DMS153 treated with DMSO at 0.1 percent for 48 hours (cell line): ENCODE measurements around the gene PBOV1.
"Not testable (repeated sequence)": the region's sequence is repeated elsewhere in the genome, so short reads cannot be mapped to it uniquely, and the experiment has no call there.

Source experiments
- DNase-seq: peaks from one replicate; lab custom pipeline; 2025; ENCODE audit not compliant: unreplicated experiment; lab: John Stamatoyannopoulos, UW

Gene PBOV1

DNA sequence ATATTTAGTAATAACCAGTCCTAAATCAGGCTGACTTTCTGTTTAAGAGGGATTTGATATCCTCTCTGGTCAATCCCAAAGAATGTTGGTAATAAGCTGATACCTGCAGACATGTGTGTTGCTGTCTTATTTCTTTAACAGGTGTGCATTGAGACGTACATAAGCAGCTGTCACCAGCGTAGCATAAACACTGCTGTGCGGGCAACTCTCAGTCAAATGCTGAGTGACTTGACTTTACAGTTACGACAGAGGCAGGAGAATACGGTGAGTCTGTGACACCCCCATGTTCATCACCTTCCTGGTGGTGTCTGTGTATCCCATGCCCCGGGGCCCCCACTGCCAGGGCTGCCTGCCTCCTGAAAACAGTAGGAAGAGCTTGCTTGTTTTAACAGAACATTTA, 20.1 kb upstream of the PBOV1 start:
- DNase-seq = no peak

DNA sequence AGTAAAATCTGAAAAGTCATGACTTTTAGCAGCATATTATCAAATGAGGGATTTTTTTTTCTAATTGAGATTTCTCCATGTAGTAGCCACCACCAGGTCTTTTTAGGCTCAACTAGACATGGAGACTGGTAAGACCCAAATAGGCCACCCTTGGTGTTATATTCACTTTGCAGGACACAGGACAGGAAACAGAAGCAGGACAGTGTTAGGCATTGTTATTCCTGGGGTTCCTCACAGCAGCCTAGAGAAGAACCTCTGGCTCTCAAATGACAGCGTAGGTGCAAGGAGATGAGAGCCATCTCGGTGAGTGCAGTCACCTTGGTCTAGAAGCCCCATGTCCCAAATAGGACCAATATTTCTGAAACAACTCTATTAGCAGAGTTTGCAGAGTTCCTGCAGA, 19.2 kb upstream of the PBOV1 start:
- DNase-seq = no peak

DNA sequence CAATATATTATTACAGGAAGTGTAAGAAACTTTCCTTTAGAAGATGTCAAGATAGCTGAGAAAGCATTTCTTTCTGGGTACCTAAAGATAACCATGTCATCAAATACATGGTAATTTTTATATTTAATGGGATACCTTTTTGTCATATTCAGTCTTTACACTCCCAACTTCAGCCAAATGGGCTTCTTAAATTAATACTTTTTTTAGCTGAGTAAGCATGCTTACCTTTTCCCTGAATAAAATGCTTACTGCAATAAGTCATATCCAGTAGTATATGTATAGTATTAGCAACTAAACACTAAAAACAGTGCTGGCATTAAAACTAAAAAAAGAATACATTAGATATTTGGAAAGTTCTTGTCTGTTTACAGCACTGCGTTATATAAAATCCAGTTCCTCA, 17.4 kb upstream of the PBOV1 start:
- DNase-seq = no peak

DNA sequence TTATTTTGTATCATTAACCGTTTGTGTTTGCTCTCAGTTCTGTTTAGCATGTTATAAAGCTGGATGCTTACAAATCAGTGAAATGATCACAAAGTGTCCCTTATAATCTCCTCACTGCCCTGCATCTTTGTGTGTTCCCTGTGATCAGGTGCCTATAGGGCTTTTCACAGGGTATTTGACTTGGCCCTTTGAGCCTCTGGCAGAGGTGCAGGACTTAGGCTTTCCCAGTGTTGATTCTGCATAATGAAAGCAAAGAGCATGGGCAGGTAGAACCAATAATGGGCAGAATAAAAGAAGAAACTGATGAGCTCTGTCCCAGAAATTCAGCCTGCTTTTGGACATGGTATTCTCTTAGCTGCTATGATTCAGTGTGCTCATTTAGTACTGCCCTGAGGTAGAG, 16.9 kb upstream of the PBOV1 start:
- no peak for DNase-seq

DNA sequence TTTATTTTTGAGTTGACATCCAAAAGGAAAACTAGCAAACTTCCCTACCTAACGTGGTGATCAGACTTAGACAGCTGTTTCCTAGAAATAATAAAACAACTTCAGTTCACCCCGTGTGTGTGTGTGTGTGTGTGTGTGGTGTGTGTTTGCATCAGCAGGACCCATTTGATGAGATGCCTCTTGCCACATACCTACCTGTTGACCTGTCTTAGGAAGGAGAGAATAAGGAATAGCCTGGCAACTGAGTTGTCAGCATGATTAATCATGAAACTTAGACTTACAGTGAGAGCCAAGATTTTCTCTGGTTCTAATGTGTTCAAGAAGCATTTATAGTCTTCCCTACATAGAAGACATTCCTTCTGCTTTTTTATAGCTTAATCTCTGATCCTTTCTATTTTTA, 16.1 kb upstream of the PBOV1 start:
- DNase-seq = no peak

DNA sequence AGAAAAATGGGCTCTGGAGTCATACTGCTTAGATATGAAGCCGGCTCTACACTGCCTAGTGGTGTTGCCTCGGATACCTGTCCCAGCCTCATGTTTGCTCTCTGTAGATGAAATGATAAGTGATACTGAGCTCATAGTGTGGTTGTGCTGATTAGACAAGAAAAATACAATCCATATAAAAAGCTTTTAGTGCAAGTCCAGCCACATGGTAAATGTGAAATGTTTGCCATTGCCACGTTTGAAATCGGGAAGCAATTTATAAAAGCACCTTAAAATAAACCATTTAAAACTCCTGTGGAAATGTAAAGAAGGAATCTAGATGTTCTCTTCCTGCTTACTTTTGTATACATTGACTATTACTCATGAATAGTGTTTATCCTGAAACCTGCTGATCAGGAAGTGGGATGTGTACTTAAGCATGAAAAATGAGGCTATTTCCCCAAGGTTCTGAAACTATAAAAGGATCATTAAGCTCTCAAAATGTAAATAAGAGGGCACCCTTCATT, 13.1 kb upstream of the PBOV1 start:
- DNase-seq = peak; percentile 90

DNA sequence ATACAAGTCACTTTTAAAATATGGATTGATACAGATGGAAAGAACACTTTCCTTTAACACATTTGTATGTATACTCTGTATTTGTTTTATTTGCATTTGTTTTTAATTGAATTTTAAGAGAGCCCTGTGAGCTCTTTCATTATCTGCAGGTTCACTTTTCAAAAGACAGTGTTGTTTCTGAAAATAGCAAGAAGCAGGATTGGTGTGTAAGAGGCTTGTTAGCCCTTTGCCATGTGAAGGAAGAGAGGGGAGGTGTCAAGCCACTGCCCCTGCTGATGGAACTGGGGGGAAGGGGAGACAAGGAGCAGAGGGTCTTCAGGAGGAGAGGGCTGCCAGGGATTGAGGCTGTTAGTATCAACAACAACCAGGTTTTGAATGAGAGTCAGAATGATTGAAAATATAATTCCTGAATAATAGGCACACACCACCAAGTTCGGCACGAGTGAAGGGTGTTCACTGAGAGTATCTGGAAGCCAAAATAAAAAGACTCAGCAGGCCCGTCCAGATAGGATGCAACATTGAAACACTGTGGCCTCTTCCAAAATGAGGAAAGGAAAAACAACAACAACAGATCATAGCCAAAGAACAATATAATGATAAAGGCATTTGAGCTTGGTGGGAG, 12.6 kb upstream of the PBOV1 start:
- DNase-seq = no peak

DNA sequence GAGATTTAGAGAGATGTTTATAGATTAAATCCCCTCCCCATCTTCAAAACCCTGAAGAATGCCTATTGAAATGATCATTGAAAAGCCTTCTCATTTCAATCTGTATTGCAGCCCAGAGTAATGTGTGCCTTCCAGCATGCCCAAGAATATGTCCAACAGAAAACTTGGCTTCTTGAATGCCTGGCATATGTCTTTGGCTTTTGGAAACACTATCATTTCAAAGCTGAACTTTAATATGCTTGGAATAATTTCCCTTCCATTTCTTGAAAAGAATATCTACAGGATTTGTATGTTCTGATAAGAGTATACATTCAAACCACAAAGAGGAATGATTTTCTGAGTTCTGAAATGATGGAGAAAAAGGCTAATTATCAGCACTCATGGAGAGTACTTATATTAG, 11.9 kb upstream of the PBOV1 start:
- DNase-seq = no peak

DNA sequence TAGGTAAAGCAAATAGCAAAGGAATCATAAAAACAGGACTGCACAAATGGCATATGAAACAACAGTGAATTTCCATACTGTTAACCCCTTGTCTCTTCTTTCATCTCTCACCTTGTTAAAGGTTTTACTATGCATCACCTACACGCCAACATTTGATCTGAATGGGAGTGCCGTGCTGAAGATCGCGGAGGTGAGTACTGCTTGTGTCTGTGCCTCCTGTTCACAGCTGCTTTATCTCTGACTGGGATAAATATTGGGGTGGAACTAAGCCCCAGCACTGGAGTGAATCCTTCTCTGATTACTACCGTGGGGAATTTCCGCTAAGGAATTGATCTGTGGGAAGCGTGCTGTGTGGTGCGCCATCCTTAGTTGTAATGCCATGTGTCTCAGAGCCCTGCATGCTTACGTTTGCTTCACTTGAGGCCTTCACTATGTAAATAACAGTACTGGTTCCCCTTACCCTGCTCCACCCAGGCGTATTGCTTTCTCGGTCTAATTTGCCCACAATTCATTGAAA, 11.4 kb upstream of the PBOV1 start:
- DNase-seq = no peak

DNA sequence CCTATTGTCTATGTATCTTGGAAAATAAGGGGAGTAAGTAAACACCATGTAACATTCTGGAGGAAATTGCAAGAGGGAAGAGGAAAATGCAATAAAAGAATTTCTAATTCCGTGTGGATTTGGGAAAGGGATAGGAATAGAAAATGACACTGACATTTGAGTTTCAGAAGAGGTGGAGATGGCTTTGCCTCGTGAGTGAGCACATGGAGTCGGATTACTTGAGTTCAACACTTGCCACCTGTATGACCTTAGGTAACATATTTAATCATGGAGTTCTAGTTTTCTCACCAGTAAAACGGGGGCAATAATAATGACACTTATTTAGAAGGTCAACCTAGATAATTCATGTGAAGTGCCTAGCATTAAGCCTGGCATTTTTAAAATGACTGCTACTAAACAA, 10.8 kb upstream of the PBOV1 start:
- no peak for DNase-seq

DNA sequence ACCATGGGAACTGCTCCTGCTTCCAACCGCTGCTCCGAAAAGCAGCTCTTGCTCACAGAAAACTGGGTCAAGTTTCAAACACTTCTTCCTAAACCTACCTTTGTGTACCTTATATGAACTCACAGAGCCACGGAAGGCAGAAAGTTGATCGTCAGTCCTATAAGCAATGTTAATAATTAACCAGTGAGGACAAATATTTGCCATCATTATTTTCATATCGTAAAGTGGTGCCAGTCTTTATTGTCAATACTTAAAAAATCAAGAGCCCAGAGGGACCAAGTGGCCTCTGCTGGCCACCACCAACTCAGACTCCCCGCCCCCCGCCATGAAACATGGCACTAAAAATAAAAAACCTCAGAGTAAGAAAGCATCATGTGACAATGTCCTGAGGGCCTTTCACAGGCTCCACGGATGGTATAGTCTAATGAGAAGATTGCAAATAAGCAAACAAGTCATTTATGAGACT, 9.1 kb upstream of the PBOV1 start:
- peak; percentile 85 for DNase-seq

DNA sequence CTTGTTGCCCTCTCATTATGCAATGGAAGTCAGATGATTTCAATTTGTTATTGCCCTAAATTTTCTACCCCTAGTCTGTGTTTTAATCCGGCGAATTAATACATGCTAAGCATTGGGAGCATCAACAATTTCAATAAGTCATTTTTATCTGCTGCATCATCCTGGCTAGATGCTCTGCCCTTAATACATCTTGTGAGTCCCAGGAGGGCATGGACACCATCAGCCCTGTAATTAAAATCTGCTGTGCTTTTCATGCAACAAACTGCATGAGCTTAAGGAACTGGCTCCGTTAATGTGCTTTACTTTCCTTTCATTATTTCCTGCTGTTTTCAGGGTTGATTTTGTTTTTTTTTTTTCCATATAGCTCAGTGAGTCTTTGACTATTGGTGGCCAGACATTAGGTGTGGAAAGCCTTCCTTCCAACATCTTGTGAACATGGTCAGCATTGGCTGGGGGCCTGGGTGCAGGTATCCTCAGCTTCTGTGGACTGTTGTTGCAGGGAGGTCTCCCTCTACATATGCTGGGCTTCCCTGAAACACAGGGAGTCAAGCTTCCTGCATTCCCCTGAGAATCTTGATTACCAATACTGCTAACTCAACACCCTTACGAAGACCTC, 8.5 kb upstream of the PBOV1 start:
- DNase-seq = no peak

DNA sequence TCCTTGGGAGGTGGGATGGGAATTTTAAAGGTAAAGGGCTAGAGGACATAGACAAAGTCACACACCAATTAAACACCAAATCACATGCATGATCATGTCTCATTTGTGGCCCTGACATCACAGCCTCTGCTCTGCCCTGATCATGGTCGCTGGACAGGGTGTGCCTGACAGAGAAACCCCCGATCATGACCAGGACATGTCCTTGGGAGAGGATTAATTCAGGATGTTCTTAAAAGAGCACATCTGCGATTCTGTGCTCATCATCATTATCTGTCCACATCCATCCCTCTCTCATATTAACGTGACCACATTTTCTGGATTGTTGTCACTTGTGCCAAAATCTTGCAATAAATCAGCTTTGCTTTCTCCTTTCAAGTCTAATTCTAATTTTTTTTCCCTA, 7.7 kb upstream of the PBOV1 start:
- no peak for DNase-seq

DNA sequence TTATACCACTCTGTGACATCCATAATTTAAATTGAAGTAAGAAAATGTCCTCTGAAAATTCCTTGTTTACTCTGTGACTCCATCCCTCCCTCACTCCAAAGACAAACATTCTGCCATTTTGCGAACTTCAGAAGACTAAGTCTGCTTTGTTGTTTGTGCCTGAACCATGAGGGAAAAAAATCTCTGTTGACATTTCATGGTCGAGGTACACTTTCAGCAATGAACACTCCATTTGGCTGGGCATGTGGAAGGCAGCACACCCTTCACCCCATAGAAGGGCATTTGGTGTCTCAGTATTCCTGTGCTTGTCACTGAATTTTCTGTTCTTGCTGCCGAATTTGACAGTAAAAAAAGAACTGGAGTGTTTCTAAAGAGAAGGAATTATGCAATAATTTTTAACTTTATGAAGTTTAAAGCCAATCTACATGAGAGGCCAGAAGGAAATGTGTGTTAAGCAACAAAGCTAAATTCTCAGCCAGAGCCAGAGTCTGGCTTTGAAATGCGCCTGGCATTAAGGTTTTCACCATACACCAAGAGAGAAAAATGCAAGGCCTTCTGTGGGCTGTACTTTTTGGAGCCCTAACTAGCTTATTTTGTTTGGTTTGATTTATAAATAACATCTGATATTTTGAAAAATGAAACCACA, 4.7 kb upstream of the PBOV1 start:
- peak; percentile 28 for DNase-seq

DNA sequence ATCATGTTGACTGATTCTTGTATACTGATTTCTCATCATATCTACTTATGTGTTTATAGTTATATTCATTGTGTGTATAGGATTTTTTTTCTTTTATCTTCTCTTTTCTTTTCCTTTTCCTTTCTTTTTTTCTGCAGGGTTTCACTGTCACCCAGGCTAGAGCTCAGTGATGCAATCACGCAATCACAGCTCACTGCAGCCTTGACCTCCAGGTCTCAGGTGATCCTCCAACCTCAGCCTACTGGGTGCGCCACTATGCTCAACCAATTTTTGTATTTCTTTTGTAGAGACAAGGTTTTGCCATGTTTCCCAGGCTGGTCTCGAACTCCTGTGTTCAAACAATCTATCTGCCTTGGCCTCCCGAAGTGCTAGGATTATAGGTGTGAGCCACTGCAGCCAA, 1.6 kb upstream of the PBOV1 start:
- DNase-seq = no peak

DNA sequence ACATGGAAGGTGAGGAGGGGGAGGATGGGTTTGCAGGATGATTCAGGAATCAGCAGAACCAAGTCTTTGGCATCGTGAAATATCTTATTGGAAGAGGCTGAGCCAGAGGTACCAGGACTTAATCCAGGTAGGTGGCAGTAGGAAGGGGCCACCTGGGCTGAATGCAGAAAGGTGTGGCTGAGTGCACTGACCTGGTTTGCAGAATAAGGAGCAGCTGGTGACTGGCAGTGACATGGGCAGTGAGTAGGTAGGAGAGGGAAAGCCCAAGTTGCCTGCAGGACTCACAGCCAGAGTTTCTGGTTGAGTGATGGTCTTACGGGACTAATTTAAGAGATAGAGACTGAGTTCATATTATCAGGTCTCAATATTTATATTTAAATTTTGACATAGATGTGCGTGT, 1.1 kb upstream of the PBOV1 start:
- no peak for DNase-seq

DNA sequence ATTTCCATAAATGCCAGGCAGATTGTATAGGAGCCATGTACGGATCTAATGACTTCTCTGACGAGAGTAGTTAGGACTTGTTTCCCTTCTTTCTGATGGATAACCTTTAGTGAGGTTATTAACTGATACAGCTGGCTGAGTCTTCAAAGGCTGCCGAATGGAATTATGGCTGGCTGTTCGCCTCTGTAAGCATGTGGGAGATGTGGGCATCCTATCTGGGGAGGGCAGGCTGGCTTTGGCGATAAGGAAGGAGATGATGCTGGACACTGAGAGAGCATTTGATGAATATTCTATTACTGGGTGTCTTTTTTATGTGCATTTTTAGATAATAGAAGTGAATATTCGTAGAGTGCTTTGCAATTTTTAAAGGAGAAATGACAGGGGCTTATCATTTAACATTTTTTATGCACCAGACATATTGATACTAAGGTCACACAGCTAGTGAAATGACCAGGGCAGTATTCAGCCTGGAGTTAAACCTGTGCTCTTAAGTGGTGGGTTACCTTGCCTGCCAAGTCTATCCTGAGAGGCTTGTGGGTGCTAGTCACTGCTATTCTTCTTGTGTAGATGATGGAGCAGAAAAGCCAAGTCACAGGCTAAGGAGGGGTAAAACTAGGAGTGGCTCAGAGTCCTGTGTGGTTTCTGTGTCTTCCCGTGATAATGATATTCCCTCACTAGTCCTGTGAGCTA, 3.1 kb downstream of the PBOV1 start:
- no peak for DNase-seq

DNA sequence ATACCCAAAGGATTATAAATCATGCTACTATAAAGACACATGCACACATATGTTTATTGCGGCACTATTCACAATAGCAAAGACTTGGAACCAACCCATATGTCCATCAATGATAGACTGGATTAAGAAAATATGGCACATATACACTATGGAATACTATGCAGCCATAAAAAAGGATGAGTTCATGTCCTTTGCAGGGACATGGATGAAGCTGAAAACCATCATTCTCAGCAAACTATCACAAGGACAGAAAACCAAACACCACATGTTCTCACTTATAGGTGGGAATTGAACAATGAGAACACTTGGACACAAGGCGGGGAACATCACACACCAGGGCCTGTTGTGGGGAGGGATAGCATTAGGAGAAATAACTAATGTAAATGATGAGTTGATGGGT, 5.8 kb downstream of the PBOV1 start:
- not testable (repeated sequence) for DNase-seq

DNA sequence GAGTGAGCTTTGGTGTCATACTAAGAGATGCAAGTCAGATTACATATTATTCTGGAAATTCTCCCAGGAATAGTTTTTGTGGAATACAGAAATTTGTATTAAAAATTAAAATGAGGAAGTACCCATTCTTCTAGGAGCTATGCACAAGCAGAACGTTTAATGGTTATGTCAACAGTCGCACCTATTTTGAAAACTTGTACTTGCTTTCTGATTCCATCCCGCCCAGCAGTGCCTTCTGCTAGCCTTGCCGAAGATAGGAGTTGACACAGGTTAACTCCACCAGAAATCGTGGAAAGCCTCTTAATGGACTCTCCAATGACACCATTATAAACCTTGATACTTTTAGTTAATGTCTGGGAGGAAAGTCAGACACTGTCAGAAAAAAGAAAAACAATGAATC, 6.7 kb downstream of the PBOV1 start:
- DNase-seq = no peak

DNA sequence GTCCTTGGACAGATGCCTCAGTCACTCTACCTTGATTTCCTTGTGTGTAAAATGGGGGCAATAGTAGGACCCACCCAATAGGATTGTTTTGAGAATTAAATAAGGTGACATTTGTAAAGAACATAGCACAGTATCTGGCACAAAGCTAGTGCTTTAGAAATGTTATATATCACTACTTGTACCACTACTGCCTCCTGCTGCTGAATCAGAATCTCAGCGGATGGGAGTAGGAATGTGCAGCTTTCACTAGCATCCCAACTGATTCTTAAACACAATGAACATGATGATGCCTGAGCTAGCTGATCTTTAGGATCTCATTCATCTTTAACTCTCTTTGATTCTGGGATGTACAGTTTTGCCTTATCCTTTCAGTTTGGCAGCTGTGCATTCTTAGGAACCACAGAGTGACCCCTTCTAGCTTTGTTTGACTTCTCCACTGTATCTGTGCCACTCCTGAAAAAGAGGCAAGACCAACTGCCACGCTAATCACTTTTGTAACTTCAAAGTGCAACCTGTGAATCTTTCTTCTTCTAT, 7.2 kb downstream of the PBOV1 start:
- DNase-seq = no peak

DNA sequence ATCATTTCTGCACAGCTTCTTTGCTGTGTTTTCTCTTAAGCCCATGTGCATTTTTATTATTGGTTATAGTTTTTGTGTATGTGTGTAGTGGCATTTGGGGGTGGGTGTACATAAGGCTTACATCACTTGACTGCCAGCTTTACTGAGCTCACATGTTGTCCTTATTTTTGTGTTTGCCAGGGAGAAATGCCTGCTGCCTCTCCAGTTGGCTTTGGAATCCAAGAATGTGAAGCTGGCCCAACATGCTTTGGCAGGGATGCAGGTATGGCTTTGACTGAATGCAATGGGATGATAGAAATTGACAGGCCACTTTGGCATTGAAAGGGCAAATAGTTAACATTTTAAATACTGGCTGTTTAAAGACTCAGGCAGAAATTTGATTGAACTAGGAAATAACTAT, 11.4 kb downstream of the PBOV1 start:
- no peak for DNase-seq
